SK-N-SH (cell line): Measurements from ENCODE around the gene LMNTD2. TPM values are rescaled to one million over a fixed set of nuclear protein-coding genes. Genes with fewer than 3 reads are reported as not detected.

Experiments
- CTCF ChIA-PET: fragments of 300-600, 350-600 bp; formaldehyde crosslinking; extraction: SDS; loops from one replicate; lab custom pipeline; 2021; lab: Yijun Ruan, JAX
- POLR2A ChIA-PET: fragments of 350-600 bp; sonication (Branson Sonifier 250); formaldehyde crosslinking; extraction: SDS; loops from one replicate; lab custom pipeline; 2020; ENCODE audit warnings: antibody characterized with exemption, inconsistent platforms; lab: Yijun Ruan, JAX
- DNase-seq: peaks from one replicate; pipeline ENCODE4 v3.0.0; 2012
- H2AFZ ChIP-seq: fragments of 200-600 bp; sonication (generic); 2 replicates; pipeline ENCODE4 v1.8.1; 2016; ENCODE audit warnings: antibody characterized with exemption, mild to moderate bottlenecking, low read depth
- H3F3A ChIP-seq: fragments of 200-600 bp; sonication (generic); replicated peaks from 2 replicates; pipeline ENCODE3; 2016; ENCODE audit warnings: antibody characterized with exemption, mild to moderate bottlenecking; ENCODE audit not compliant: insufficient read depth
- H3K27ac ChIP-seq, 2 experiments: fragments of 200-500 bp in 1 of 2; fragments of 200-600 bp in 1 of 2; sonication (Bioruptor generic) in 1 of 2; sonication (generic), shearing (Covaris generic) in 1 of 2; 2 replicates each; pipeline versions ENCODE4 v1.5.1 to v1.6.1; 2014 to 2016; ENCODE audit warnings: low read depth in 2 of 2, inconsistent platforms in 1 of 2, low read length in 1 of 2, mild to moderate bottlenecking in 1 of 2, mixed read lengths in 1 of 2
- H3K27me3 ChIP-seq: fragments of 200-600 bp; sonication (generic), shearing (Covaris generic); 2 replicates; pipeline ENCODE4 v1.6.1; 2016; ENCODE audit warnings: mixed run types; ENCODE audit not compliant: insufficient read depth
- H3K36me3 ChIP-seq, 2 experiments: fragments of 200-500 bp in 1 of 2; fragments of 200-600 bp in 1 of 2; sonication (Bioruptor generic) in 1 of 2; sonication (generic) in 1 of 2; replicated peaks in 1 of 2; 2 replicates each; pipeline versions ENCODE3 to v1.5.1; 2014 to 2016; ENCODE audit warnings: low read length in 1 of 2, mild to moderate bottlenecking in 1 of 2; ENCODE audit not compliant: insufficient read depth in 2 of 2, control insufficient read depth in 1 of 2
- H3K4me1 ChIP-seq, 2 experiments: fragments of 200-500 bp in 1 of 2; fragments of 200-600 bp in 1 of 2; sonication (Bioruptor generic) in 1 of 2; sonication (generic), shearing (Covaris generic) in 1 of 2; 2 replicates each; pipeline versions ENCODE4 v1.5.1 to v1.6.1; 2014 to 2016; ENCODE audit warnings: low read depth in 1 of 2, low read length in 1 of 2, mixed run types in 1 of 2; ENCODE audit not compliant: insufficient read depth in 2 of 2, control insufficient read depth in 1 of 2
- H3K4me2 ChIP-seq: fragments of 200-600 bp; sonication (generic), shearing (Covaris generic); 2 replicates; pipeline ENCODE4 v1.6.1; 2017; ENCODE audit warnings: mixed run types
- H3K4me3 ChIP-seq, 2 experiments: fragments of 200-500 bp in 1 of 2; fragments of 200-600 bp in 1 of 2; sonication (Bioruptor generic) in 1 of 2; sonication (generic), shearing (Covaris generic) in 1 of 2; 2 replicates each; pipeline versions ENCODE4 v1.5.1 to v1.8.1; 2014 to 2016; ENCODE audit warnings: low read depth in 2 of 2, inconsistent platforms in 1 of 2, low read length in 1 of 2, mild to moderate bottlenecking in 1 of 2, mixed read lengths in 1 of 2, moderate library complexity in 1 of 2
- H3K79me2 ChIP-seq: fragments of 200-600 bp; sonication (generic); 2 replicates; pipeline ENCODE4 v1.8.1; 2017; ENCODE audit warnings: mild to moderate bottlenecking; ENCODE audit not compliant: insufficient read depth
- H3K9ac ChIP-seq: fragments of 200-600 bp; sonication (generic); 2 replicates; pipeline ENCODE4 v1.6.1; 2017; ENCODE audit warnings: mixed run types
- H3K9me2 ChIP-seq: fragments of 200-600 bp; sonication (generic); 2 replicates; pipeline ENCODE4 v1.6.1; 2017; ENCODE audit warnings: mixed run types
- H3K9me3 ChIP-seq: fragments of 200-600 bp; sonication (generic); 2 replicates; pipeline ENCODE4 v1.6.1; 2017; ENCODE audit warnings: mixed run types, mild to moderate bottlenecking, moderate library complexity
- H4K20me1 ChIP-seq: fragments of 200-600 bp; sonication (generic); 2 replicates; pipeline ENCODE4 v1.6.1; 2017; ENCODE audit warnings: mild to moderate bottlenecking, mixed run types; ENCODE audit not compliant: insufficient read depth
- FOXJ3 ChIP-seq: sonication (generic); formaldehyde crosslinking; IDR thresholded peaks from 2 replicates; pipeline ENCODE4 v1.5.1; 2020; ENCODE audit warnings: mild to moderate bottlenecking, missing genetic modification reagents
- GABPA ChIP-seq: IDR thresholded peaks from 2 replicates; pipeline ENCODE4 v1.4.0; 2012; ENCODE audit warnings: low read depth, mild to moderate bottlenecking
- GATA2 ChIP-seq: sonication (generic); formaldehyde crosslinking; IDR thresholded peaks from 2 replicates; pipeline ENCODE4 v1.5.0; 2020; ENCODE audit warnings: mild to moderate bottlenecking, missing genetic modification reagents
- JUND ChIP-seq: IDR thresholded peaks from 2 replicates; pipeline ENCODE4 v1.4.0; 2012
- MEF2A ChIP-seq: IDR thresholded peaks from 2 replicates; pipeline ENCODE4 v1.4.0; 2012; ENCODE audit warnings: low read depth, borderline replicate concordance
- NFIC ChIP-seq: IDR thresholded peaks from 2 replicates; pipeline ENCODE4 v1.4.0; 2012; ENCODE audit warnings: borderline replicate concordance
- POLR2AphosphoS5 ChIP-seq: IDR thresholded peaks from 2 replicates; pipeline ENCODE4 v1.6.1; 2012; ENCODE audit warnings: low read depth, low read length
- RCOR1 ChIP-seq: fragments of 150-350 bp; IDR thresholded peaks from 2 replicates; pipeline ENCODE4 v1.6.1; 2017; ENCODE audit warnings: antibody characterized with exemption, low read length
- TAF1 ChIP-seq: IDR thresholded peaks from 2 replicates; pipeline ENCODE4 v1.6.1; 2012; ENCODE audit warnings: low read depth, mild to moderate bottlenecking, low read length, moderate library complexity, borderline replicate concordance
- TEAD4 ChIP-seq: IDR thresholded peaks from 2 replicates; pipeline ENCODE4 v1.4.0; 2012; ENCODE audit warnings: mild to moderate bottlenecking, borderline replicate concordance; ENCODE audit not compliant: insufficient read depth
- YY1 ChIP-seq: IDR thresholded peaks from 2 replicates; pipeline ENCODE4 v1.4.0; 2012; ENCODE audit warnings: low read depth, mild to moderate bottlenecking
- ZBTB33 ChIP-seq: IDR thresholded peaks from 2 replicates; pipeline ENCODE4 v1.4.0; 2012; ENCODE audit warnings: low read depth, borderline replicate concordance
- WGBS: methylation state at CpG from one replicate; pipeline ENCODE4 v1.1.6; 2017; ENCODE audit warnings: low lambda C conversion rate; 5-methylcytosine and 5-hydroxymethylcytosine counted together
- polyA plus RNA-seq, 3 experiments: library from polyadenylated mRNA; depleted of rRNA; stranded (reverse); fragments of >200 nt; gene quantifications; 2 replicates each; pipeline ENCODE4 v1.2.3, GENCODE V29; 2012
- TF ChIP-seq, protein P1 (sequence below): IDR thresholded peaks from 2 replicates; pipeline ENCODE4 v1.6.1; 2012; ENCODE audit warnings: mild to moderate bottlenecking, low read depth, low read length, moderate library complexity

The LMNTD2 gene
- polyA plus RNA-seq, 1 of the 3 experiments (the other 2 are of a cell fraction) = 2.4 TPM

DNA sequence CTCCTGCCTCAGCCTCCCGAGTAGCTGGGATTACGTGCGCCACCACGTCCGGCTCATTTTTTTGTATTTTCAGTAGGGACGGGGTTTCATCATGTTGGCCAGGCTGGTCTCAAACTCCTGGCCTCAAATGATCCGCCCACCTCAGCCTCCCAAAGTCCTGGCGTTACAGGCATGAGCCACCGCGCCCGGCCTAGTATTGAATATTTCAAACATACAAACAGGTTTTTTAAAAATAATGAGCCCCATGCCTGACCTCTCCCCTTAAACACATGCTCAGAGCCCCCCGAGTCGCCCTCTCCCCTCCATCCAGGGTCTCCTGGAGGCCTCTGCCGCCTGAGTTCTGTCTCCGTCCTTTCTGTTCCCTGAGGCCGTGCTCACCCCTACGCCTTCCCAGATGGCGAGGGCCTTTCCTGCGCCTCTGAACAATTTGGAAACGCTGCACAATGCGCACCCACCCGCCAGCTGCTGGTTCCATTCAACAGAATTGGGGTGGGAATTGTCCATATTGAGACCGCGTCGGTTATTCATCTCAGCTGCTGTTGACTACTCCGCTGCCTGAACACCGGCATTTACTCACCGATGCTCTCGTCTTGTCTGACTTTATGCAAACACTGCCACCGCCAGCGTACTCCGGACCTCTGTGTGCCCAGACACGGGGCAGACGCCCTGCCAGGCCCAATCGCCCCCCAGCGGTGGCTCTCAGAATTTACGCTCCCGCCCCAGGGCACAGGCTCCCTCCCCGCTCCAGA is 39.9 kb downstream of the LMNTD2 start:
- H3K9ac ChIP-seq = no peak overlapping the region
- peaks cover 0 to 13% of the 10 kb centered on the region in 2 experiments for H3K36me3 ChIP-seq
- H3K9me2 ChIP-seq = no peaks in the 10 kb centered on the region
- no peaks in the 10 kb centered on the region for H4K20me1 ChIP-seq
- H3K4me1 ChIP-seq = no peaks in the 10 kb centered on the region; a peak in 1 of 4 replicates
- no peak overlapping the region for H3K4me2 ChIP-seq
- DNase-seq = no peak
- H3K9me3 ChIP-seq = peaks cover 7% of the 10 kb centered on the region; the same call in 1 of the 2 replicates
- no peaks in the 10 kb centered on the region for H3K27me3 ChIP-seq
- H3K79me2 ChIP-seq = no peaks in the 10 kb centered on the region
- H3K27ac ChIP-seq = no peak overlapping the region
- WGBS = 90% methylated on average over 39 of the region's 39 CpGs
- TF ChIP-seq, protein P1, sequence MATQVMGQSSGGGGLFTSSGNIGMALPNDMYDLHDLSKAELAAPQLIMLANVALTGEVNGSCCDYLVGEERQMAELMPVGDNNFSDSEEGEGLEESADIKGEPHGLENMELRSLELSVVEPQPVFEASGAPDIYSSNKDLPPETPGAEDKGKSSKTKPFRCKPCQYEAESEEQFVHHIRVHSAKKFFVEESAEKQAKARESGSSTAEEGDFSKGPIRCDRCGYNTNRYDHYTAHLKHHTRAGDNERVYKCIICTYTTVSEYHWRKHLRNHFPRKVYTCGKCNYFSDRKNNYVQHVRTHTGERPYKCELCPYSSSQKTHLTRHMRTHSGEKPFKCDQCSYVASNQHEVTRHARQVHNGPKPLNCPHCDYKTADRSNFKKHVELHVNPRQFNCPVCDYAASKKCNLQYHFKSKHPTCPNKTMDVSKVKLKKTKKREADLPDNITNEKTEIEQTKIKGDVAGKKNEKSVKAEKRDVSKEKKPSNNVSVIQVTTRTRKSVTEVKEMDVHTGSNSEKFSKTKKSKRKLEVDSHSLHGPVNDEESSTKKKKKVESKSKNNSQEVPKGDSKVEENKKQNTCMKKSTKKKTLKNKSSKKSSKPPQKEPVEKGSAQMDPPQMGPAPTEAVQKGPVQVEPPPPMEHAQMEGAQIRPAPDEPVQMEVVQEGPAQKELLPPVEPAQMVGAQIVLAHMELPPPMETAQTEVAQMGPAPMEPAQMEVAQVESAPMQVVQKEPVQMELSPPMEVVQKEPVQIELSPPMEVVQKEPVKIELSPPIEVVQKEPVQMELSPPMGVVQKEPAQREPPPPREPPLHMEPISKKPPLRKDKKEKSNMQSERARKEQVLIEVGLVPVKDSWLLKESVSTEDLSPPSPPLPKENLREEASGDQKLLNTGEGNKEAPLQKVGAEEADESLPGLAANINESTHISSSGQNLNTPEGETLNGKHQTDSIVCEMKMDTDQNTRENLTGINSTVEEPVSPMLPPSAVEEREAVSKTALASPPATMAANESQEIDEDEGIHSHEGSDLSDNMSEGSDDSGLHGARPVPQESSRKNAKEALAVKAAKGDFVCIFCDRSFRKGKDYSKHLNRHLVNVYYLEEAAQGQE = no peak
- no peak for TF ChIP-seq MEF2A
- no peak for TF ChIP-seq GABPA
- TF ChIP-seq YY1 = no peak
- no peak for TF ChIP-seq NFIC
- no peak for TF ChIP-seq TEAD4
- TF ChIP-seq FOXJ3 = no peak
- TF ChIP-seq JUND = no peak
- no peak for TF ChIP-seq GATA2 (CRISPR knock-in tag)
- TF ChIP-seq TAF1 = no peak
- TF ChIP-seq RCOR1 = no peak
- no peak for TF ChIP-seq ZBTB33
- TF ChIP-seq POLR2AphosphoS5 = no peak
- H3K4me3 ChIP-seq = no peak overlapping the region
- no peak overlapping the region for H2AFZ ChIP-seq
- POLR2A ChIA-PET = no interaction called here
- CTCF ChIA-PET = interaction anchor here (0.6 to 1.0 kb wide), 2 partner anchors 12 to 26 kb away, joined by 3 to 4 read pairs; no protein-coding TSS in a partner anchor
- H3F3A ChIP-seq = peaks cover 4% of the 10 kb centered on the region
